Panc1 (cell line): ENCODE measurements around the gene TTC34. TPM values are rescaled to one million over a fixed set of nuclear protein-coding genes. Genes with fewer than 3 reads are reported as not detected.

Experiments
- ATAC-seq: fragments of 200-7000 bp; cut with Tn5 transposase; 2 replicates; pipeline ENCODE4 v1.9.1; 2020; ENCODE audit warnings: mild to moderate bottlenecking, moderate library complexity
- BruUV-seq: library from RNA; stranded (reverse); fragments of 400-500 nt; replicated peaks from 2 replicates; lab custom pipeline; 2021; lab: Mats Ljungman, UMichigan
- CTCF ChIA-PET: fragments of 300-600 bp; sonication (Branson Sonifier 250); formaldehyde crosslinking; loops from one replicate; lab custom pipeline; 2022; ENCODE audit warnings: antibody characterized with exemption; lab: Charles Lee
- POLR2A ChIA-PET: fragments of 300-600 bp; sonication (Branson Sonifier 250); formaldehyde crosslinking; loops from one replicate; lab custom pipeline; 2022; ENCODE audit warnings: antibody characterized with exemption; lab: Charles Lee
- DNase-seq: peaks from one replicate; pipeline ENCODE4 v3.0.0-alpha.2; 2010; ENCODE audit warnings: low read depth, low spot score
- H3K27ac ChIP-seq: 2 replicates; pipeline ENCODE4 v1.5.1; 2011; ENCODE audit warnings: mild to moderate bottlenecking, low read length, inconsistent platforms
- H3K27me3 ChIP-seq: fragments of 200-500 bp; sonication (Bioruptor generic); 2 replicates; pipeline ENCODE4 v1.6.0; 2014; ENCODE audit warnings: low read length, inconsistent platforms; ENCODE audit not compliant: control insufficient read depth, insufficient read depth
- H3K36me3 ChIP-seq: fragments of 200-500 bp; sonication (Bioruptor generic); 2 replicates; pipeline ENCODE4 v1.5.1; 2014; ENCODE audit warnings: inconsistent platforms, mild to moderate bottlenecking, low read length, moderate library complexity; ENCODE audit not compliant: control insufficient read depth, insufficient read depth
- H3K4me1 ChIP-seq: 2 replicates; pipeline ENCODE4 v1.5.1; 2011; ENCODE audit warnings: inconsistent platforms, mild to moderate bottlenecking, low read length, moderate library complexity; ENCODE audit not compliant: control insufficient read depth, insufficient read depth
- H3K4me3 ChIP-seq, 2 experiments: 2 replicates each; pipeline ENCODE4 v1.5.1; 2011 to 2012; ENCODE audit warnings: low read depth in 2 of 2, low read length in 2 of 2, mild to moderate bottlenecking in 2 of 2, inconsistent platforms in 1 of 2, moderate library complexity in 1 of 2
- H3K9me3 ChIP-seq: fragments of 200-500 bp; sonication (Bioruptor generic); 2 replicates; pipeline ENCODE4 v1.5.1; 2014; ENCODE audit warnings: low read depth, mild to moderate bottlenecking, inconsistent platforms, low read length, moderate library complexity; ENCODE audit not compliant: control insufficient read depth, insufficient read depth
- POLR2AphosphoS5 ChIP-seq: IDR thresholded peaks from 2 replicates; pipeline ENCODE4 v1.6.1; 2012; ENCODE audit warnings: mild to moderate bottlenecking, low read depth, low read length, moderate library complexity
- SIN3A ChIP-seq: IDR thresholded peaks from 2 replicates; pipeline ENCODE4 v1.6.1; 2012; ENCODE audit warnings: low read depth, mild to moderate bottlenecking, low read length, moderate library complexity, borderline replicate concordance; ENCODE audit not compliant: insufficient read depth
- TCF7L2 ChIP-seq: IDR thresholded peaks from 2 replicates; pipeline ENCODE4 v1.6.1; 2011; ENCODE audit warnings: mild to moderate bottlenecking, low read depth, low read length, inconsistent platforms
- in situ Hi-C: cut with HindIII; loops from 2 replicates; pipeline ENCODE4 v1.10.0; 2016; ENCODE audit warnings: low sequenced_read_pairs, low pct_unique_long_range_greater_than_20kb
- intact Hi-C: fragments of 100-400 bp; cut with micrococcal nuclease; formaldehyde crosslinking; loops from one replicate; pipeline ENCODE4 v1.10.0; 2022; ENCODE audit not compliant: unreplicated experiment
- total RNA-seq: library from RNA; stranded (reverse); gene quantifications from one replicate; pipeline ENCODE4 v1.2.1, GENCODE V29; 2021; ENCODE audit not compliant: unreplicated experiment
- TF ChIP-seq, protein P1 (sequence below), 2 experiments: IDR thresholded peaks; 2 replicates each; pipeline ENCODE4 v1.6.1; 2011 to 2012; ENCODE audit warnings: low read depth in 2 of 2, control low read depth in 1 of 2, low read length in 1 of 2, mild to moderate bottlenecking in 1 of 2, moderate library complexity in 1 of 2; ENCODE audit not compliant: insufficient read depth in 1 of 2
- TF ChIP-seq, protein P2 (sequence below): fragments of 450-650 bp; IDR thresholded peaks from 2 replicates; pipeline ENCODE4 v1.5.1; 2017; ENCODE audit warnings: mild to moderate bottlenecking

TTC34 gene
- total RNA-seq, 1 experiment from 2014 or later: 1.5 TPM

DNA sequence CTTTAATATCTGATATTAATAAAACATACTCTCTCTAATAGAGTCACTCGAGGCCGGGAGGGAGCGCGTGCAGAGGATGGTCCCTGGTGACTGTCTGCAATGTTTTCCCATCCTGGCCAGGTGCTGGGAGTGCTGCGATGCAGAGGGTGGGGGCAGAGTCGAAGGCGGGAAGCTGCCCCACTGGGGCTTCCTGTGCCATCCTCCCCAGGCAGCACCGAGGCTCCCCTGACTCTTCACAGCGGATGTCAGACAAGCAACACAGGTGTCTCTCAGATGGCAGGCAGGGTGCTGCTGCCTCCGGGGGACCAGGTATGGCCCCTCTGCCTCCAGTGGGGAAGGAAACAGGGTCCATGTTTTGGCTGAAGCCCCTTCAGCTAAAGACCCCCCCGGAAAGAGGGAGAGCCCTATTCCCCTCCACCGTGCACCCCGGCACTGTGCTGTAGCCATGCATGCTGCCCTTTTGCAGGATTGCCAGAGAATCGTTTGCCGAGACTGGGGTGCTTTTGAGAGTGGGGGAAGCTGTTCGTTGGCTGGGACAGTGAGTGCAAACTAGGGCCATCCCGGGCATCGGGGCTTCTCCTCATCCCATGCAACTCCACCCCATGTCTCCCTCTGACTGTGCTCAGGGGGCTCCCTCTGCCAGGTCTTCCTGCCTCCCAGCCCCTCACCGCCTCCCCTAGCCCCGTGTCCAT, 32.1 kb upstream of the TTC34 start:
- in situ Hi-C loops: no loop called here
- POLR2A ChIA-PET: no interaction called here
- ATAC-seq (no peak), DNase-seq (no peak)
- Histone ChIP-seq H3K4me1 (no peaks in the 10 kb centered on the region), H3K4me3 (no peak overlapping the region), H3K27ac (no peak overlapping the region), H3K27me3 (peaks cover under 1% of the 10 kb centered on the region), H3K9me3 (no peaks in the 10 kb centered on the region), H3K36me3 (no peaks in the 10 kb centered on the region)
- intact Hi-C loops: no loop called here
- CTCF ChIA-PET: no interaction called here
- no TSS peak for BruUV-seq
- TF ChIP-seq, protein P1, sequence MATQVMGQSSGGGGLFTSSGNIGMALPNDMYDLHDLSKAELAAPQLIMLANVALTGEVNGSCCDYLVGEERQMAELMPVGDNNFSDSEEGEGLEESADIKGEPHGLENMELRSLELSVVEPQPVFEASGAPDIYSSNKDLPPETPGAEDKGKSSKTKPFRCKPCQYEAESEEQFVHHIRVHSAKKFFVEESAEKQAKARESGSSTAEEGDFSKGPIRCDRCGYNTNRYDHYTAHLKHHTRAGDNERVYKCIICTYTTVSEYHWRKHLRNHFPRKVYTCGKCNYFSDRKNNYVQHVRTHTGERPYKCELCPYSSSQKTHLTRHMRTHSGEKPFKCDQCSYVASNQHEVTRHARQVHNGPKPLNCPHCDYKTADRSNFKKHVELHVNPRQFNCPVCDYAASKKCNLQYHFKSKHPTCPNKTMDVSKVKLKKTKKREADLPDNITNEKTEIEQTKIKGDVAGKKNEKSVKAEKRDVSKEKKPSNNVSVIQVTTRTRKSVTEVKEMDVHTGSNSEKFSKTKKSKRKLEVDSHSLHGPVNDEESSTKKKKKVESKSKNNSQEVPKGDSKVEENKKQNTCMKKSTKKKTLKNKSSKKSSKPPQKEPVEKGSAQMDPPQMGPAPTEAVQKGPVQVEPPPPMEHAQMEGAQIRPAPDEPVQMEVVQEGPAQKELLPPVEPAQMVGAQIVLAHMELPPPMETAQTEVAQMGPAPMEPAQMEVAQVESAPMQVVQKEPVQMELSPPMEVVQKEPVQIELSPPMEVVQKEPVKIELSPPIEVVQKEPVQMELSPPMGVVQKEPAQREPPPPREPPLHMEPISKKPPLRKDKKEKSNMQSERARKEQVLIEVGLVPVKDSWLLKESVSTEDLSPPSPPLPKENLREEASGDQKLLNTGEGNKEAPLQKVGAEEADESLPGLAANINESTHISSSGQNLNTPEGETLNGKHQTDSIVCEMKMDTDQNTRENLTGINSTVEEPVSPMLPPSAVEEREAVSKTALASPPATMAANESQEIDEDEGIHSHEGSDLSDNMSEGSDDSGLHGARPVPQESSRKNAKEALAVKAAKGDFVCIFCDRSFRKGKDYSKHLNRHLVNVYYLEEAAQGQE (IDR thresholded peaks at IDR 0.05; ENCODE audit: insufficient read depth in 1 of 2, low read depth in 2 of 2, low read length in 1 of 2): no peak

DNA sequence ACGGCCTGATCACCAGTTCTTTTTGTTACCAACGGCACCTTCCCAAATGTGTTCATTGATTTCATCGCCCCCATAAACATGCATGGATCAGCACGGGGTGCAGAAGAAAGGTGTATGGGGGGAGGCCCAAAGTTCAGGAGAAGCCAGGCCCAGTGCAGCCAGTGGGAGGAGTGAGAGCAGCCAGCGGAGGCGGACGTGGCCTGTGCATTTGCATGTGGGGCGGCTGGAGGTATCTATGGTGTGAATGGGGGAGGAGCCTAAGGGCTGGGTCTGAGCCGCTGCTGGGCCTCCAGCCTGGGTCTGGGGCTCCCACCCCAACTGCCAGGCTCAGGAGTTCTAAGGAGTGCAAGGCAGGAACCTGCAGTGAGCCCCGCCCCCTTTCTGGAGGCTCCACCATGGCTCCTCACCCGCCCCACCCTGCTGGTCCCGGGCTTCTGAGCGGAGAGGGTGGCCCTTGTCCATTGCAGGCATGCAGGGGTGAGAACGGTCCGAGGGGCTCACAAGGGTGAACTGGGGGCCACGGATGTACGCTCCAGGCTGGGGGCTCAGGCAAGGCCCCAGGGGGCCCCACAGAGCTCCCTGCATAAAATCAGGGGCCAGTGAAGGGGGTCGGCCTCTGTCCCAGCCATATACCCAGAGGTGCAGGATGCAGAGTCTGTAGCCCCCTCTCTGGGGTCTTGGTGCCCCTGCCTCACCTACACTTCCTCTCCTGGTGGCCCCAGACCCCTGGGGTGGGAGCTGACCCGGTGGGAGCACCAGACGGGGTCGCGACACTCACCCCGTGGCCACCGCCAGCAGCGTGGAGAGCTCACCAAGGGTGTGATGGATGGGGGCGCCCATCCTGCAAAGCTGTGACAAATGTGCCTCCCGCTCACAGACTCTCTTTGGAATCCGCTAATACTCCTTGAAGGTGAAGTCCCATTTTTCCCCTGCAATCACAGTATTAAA, 31.3 kb upstream of the TTC34 start:
- Histone ChIP-seq H3K4me1 (no peaks in the 10 kb centered on the region), H3K27ac (no peak overlapping the region), H3K9me3 (no peaks in the 10 kb centered on the region), H3K27me3 (no peaks in the 10 kb centered on the region; the same call in 1 of the 2 replicates), H3K4me3 (no peak overlapping the region), H3K36me3 (no peaks in the 10 kb centered on the region)
- ChIA-PET CTCF (no interaction called here), POLR2A (no interaction called here)
- intact Hi-C loops: no loop called here
- TF ChIP-seq, protein P1 (IDR thresholded peaks at IDR 0.05; ENCODE audit: insufficient read depth in 1 of 2, low read depth in 2 of 2, low read length in 1 of 2): no peak
- TF ChIP-seq POLR2AphosphoS5 (no peak), TCF7L2 (no peak), SIN3A (no peak)
- TF ChIP-seq, protein P2, sequence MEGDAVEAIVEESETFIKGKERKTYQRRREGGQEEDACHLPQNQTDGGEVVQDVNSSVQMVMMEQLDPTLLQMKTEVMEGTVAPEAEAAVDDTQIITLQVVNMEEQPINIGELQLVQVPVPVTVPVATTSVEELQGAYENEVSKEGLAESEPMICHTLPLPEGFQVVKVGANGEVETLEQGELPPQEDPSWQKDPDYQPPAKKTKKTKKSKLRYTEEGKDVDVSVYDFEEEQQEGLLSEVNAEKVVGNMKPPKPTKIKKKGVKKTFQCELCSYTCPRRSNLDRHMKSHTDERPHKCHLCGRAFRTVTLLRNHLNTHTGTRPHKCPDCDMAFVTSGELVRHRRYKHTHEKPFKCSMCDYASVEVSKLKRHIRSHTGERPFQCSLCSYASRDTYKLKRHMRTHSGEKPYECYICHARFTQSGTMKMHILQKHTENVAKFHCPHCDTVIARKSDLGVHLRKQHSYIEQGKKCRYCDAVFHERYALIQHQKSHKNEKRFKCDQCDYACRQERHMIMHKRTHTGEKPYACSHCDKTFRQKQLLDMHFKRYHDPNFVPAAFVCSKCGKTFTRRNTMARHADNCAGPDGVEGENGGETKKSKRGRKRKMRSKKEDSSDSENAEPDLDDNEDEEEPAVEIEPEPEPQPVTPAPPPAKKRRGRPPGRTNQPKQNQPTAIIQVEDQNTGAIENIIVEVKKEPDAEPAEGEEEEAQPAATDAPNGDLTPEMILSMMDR: no peak
- BruUV-seq: no TSS peak
- in situ Hi-C loops: no loop called here
- ATAC-seq (no peak), DNase-seq (no peak)
